WERI-Rb-1 (cell line): ENCODE data around the gene IP6K2.
"Not testable (repeated sequence)": the region's sequence is repeated elsewhere in the genome, so short reads cannot be mapped to it uniquely, and the experiment has no call there.

Experiments
- DNase-seq: peaks from one replicate; pipeline ENCODE4 v3.0.0-alpha.2; 2020
- H3K27ac ChIP-seq: fragments of 250-450 bp; sonication (Bioruptor Pico); 2 replicates; pipeline ENCODE4 v1.5.1; 2020; ENCODE audit warnings: mild to moderate bottlenecking, moderate library complexity
- H3K27me3 ChIP-seq: fragments of 250-450 bp; sonication (Bioruptor Pico); 2 replicates; pipeline ENCODE4 v1.5.1; 2021; ENCODE audit warnings: mild to moderate bottlenecking, low read depth, moderate library complexity; ENCODE audit not compliant: insufficient read depth, severe bottlenecking
- H3K36me3 ChIP-seq: fragments of 250-450 bp; sonication (Bioruptor Pico); 2 replicates; pipeline ENCODE4 v1.5.1; 2020; ENCODE audit warnings: mild to moderate bottlenecking, moderate library complexity
- H3K4me3 ChIP-seq: 2 replicates; pipeline ENCODE4 v1.5.1; 2011; ENCODE audit warnings: low read depth, mild to moderate bottlenecking, control low read depth, low read length
- H3K9me3 ChIP-seq: fragments of 250-450 bp; sonication (Bioruptor Pico); 2 replicates; pipeline ENCODE4 v1.5.1; 2021; ENCODE audit warnings: mild to moderate bottlenecking, moderate library complexity; ENCODE audit not compliant: severe bottlenecking
- TF ChIP-seq, protein P1 (sequence below): IDR thresholded peaks from 2 replicates; pipeline ENCODE4 v1.5.1; 2011; ENCODE audit warnings: low read depth, mild to moderate bottlenecking, control low read depth, inconsistent platforms, low read length

Gene IP6K2

DNA sequence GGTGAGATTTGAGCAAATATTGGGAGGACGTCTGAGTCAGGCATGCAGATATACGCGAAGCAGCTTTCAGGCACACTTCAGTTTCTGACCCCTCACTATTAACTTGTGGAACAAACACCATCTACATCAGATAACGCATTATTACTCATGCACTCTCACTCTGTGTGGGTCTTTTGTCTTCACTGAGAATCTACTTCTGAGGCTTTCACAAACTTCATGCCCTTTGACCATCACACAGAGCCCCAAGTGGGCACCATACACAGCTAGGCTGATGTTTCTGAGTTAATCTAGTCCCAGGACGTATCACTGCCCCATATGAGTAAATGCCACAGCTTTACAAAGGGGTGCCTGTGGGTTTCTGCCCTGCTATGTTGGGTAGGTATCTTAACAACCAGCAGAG lies 39.6 kb upstream of the IP6K2 start:
- Histone ChIP-seq H3K27ac (no peak overlapping the region), H3K9me3 (no peaks in the 10 kb centered on the region), H3K4me3 (no peak overlapping the region), H3K36me3 (peaks cover 12% of the 10 kb centered on the region), H3K27me3 (no peaks in the 10 kb centered on the region)
- DNase-seq, result no peak
- TF ChIP-seq, protein P1, sequence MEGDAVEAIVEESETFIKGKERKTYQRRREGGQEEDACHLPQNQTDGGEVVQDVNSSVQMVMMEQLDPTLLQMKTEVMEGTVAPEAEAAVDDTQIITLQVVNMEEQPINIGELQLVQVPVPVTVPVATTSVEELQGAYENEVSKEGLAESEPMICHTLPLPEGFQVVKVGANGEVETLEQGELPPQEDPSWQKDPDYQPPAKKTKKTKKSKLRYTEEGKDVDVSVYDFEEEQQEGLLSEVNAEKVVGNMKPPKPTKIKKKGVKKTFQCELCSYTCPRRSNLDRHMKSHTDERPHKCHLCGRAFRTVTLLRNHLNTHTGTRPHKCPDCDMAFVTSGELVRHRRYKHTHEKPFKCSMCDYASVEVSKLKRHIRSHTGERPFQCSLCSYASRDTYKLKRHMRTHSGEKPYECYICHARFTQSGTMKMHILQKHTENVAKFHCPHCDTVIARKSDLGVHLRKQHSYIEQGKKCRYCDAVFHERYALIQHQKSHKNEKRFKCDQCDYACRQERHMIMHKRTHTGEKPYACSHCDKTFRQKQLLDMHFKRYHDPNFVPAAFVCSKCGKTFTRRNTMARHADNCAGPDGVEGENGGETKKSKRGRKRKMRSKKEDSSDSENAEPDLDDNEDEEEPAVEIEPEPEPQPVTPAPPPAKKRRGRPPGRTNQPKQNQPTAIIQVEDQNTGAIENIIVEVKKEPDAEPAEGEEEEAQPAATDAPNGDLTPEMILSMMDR, result no peak

DNA sequence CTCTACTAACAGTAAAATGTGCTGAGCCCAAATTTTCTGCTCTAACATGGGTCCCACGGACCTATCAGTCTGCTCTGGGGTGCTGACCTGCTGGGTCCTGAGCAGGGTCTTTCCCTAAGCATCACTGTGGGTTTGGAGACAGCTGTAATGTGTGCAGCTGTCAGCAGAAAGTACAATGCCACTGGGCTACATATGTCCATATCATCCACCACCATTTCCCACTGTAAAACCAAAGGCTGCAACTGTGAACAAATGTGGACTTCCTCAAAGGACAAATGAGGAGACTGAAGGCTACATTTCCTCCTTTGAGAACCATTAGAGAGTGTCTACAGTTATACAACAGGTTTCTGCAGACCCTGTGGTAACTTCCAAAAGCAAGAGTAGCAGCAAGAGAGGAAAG lies 33.8 kb upstream of the IP6K2 start:
- TF ChIP-seq, protein P1, result no peak
- peaks cover 23% of the 10 kb centered on the region for H3K36me3 ChIP-seq
- H3K27ac ChIP-seq, result no peak overlapping the region
- H3K9me3 ChIP-seq, result no peaks in the 10 kb centered on the region
- H3K4me3 ChIP-seq, result no peak overlapping the region
- H3K27me3 ChIP-seq, result no peaks in the 10 kb centered on the region
- no peak for DNase-seq

DNA sequence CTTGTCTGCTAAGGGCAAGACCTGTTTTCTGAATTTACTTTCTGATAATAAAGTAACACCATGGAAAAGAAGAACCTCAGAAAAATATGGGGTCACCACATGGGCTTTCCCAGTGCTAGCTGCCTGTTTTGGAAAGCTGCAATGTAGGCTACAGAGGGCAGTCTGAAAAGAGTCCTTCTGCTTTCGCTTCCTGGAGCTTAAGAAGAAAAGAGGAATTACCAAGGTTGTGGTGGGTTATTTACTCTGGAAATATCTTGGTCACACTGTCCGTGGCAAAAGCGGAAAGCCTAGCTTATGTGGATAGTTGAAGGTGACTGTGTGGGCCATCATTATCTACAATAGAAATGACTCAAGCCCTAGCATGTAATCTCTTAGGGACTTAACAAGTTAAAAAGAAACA lies 31.7 kb upstream of the IP6K2 start:
- no peak for DNase-seq
- H3K36me3 ChIP-seq, result peaks cover 23% of the 10 kb centered on the region
- TF ChIP-seq, protein P1, result no peak
- no peak overlapping the region for H3K27ac ChIP-seq
- no peaks in the 10 kb centered on the region for H3K27me3 ChIP-seq
- no peaks in the 10 kb centered on the region for H3K9me3 ChIP-seq
- no peak overlapping the region for H3K4me3 ChIP-seq

DNA sequence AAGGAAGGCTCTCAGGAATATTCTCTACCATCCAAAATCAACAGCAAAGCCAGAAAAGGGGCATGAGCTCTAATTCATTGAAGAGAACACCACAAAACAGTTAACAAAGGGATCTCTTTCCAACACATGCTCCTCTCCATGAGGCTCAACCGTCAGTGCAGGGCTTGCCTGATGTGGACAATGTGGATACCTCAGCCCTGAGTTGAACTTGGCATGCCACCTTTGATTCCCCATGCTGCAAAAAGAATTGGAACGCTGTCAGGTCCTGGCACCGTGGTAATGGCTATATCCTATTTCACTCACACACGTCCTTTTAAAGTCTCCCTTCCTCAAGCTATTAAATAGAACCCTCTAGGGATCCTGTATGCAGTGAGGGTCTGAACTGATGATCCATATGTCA lies 30.7 kb upstream of the IP6K2 start:
- Histone ChIP-seq H3K9me3 (no peaks in the 10 kb centered on the region), H3K27me3 (no peaks in the 10 kb centered on the region), H3K27ac (no peak overlapping the region), H3K36me3 (peaks cover 19% of the 10 kb centered on the region), H3K4me3 (no peak overlapping the region)
- TF ChIP-seq, protein P1, result no peak
- DNase-seq, result no peak

DNA sequence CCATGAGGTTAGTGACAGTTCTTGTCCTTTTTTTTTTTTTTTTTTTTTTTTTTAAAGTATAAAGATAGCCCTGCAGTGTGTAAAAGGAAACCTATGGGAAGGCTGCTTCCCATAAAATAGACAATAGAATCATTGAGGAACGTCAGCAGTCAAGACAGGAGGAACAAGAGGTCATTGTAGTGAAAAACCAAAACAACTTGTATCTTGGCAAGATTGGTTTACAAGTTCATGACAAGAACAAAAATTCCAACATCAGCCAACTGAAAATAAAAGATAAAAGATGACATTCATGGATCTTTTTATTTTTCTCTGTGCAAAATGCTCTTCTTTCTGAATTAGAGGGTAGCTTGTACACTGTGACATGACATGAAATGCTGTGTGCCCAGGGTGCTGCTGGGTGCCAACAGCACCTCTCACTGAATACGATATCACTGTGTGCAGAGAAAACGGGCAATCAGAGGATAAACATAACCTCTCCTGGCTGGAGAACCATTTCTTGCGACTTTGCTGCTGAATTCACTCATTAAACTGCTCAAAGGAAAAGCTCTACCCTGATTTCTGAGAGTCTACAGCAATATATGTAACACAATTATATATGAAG lies 30.1 kb upstream of the IP6K2 start:
- no peak overlapping the region for H3K4me3 ChIP-seq
- no peaks in the 10 kb centered on the region for H3K27me3 ChIP-seq
- no peak overlapping the region for H3K27ac ChIP-seq
- H3K9me3 ChIP-seq, result no peaks in the 10 kb centered on the region
- TF ChIP-seq, protein P1, result no peak
- peaks cover 17% of the 10 kb centered on the region for H3K36me3 ChIP-seq
- DNase-seq, result no peak

DNA sequence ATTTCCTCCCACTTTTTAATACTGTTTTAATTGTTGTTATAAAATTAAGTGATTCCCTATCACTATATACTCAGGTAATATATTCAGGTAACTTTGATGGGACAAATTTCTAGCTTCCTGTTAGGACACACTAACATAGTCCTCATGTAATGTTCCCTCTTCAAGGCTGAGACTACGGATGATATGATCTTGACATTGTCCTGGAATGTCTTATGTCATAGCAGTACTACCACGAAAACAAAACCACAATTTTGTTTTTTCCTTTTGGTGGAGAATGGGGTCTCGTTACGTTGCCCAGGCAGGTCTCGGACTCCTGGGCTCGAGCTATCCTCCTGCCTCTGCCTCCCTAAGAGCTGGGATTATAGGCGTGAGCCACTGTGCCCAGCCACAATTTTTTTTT lies 26.8 kb upstream of the IP6K2 start:
- Histone ChIP-seq H3K36me3 (no peaks in the 10 kb centered on the region; the same call in 1 of the 2 replicates), H3K9me3 (no peaks in the 10 kb centered on the region), H3K27ac (no peak overlapping the region), H3K4me3 (no peak overlapping the region), H3K27me3 (no peaks in the 10 kb centered on the region)
- TF ChIP-seq, protein P1, result no peak
- DNase-seq, result no peak

DNA sequence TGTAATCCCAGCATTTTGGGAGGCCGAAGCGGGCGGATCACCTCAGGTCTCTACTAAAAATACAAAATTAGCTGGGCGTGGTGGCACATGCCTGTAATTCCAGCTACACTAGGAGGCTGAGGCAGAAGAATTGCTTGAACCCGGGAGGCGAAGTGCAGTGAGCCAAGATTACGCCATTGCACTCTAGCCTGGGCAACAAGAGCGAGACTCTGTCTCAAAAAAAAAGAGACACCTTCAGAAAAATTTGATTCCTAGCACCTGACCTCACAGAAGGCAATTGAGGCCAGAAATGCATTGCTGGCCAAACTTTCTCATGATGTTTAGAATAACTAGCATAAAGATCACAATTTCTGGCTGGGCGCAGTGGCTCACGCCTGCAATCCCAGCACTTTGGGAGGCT lies 24.2 kb upstream of the IP6K2 start:
- H3K9me3 ChIP-seq, H3K27ac ChIP-seq, H3K4me3 ChIP-seq, H3K36me3 ChIP-seq, H3K27me3 ChIP-seq, DNase-seq: not testable (repeated sequence)
